Thyroid gland (tissue), 4 donors: Measurements from ENCODE around the gene FAM114A2.

ENCODE experiments used
- CTCF ChIP-seq, 6 experiments: fragments of 200-600 bp in 3 of 6; fragments of 450-650 bp in 3 of 6; sonication (generic) in 3 of 6; IDR thresholded peaks; one replicate each; pipeline ENCODE4 v1.5.1; 2016 to 2019; ENCODE audit warnings: antibody characterized with exemption in 6 of 6, mild to moderate bottlenecking in 2 of 6, inconsistent platforms in 1 of 6, moderate library complexity in 1 of 6
- POLR2A ChIP-seq, 2 donors: fragments of 450-650 bp; IDR thresholded peaks; one replicate each; pipeline ENCODE4 v1.6.1; 2017; ENCODE audit warnings: antibody characterized with exemption in 2 of 2, mild to moderate bottlenecking in 2 of 2, moderate library complexity in 1 of 2

- TF ChIP-seq CTCF (IDR thresholded peaks at IDR 0.05) (no peak), POLR2A (IDR thresholded peaks at IDR 0.05) (no peak)
These were observed 7.8 kb upstream of the FAM114A2 start for GRCh38 chr5:154046486-154046885.
